B cell (primary cell): ENCODE results near the gene FLCN.

ENCODE experiments used
- EZH2 ChIP-seq: IDR thresholded peaks from 2 replicates; pipeline ENCODE4 v1.6.1; 2012; ENCODE audit warnings: borderline replicate concordance, low read depth, mild to moderate bottlenecking, moderate library complexity, low read length; ENCODE audit not compliant: insufficient read depth, poor library complexity, severe bottlenecking
- TF ChIP-seq, protein P1 (sequence below): fragments of 200-600 bp; IDR thresholded peaks from one replicate; pipeline ENCODE4 v1.8.0; 2022; ENCODE audit warnings: antibody characterized with exemption, mild to moderate bottlenecking

DNA sequence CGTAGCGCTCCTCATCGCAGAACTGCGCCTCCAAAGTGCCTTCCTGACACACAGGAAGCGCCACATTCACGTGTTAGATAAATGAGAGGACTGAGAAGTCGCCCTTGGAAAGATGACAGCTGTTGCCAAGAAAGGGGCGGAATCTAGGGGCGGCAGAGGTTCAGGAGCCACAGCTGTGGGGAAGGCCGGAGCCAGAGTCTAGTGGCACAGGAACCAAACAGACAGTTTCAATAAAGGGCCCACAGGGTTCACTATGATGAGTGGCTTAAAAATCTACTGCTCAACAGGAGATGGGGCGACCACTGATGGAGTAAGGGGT is 4.7 kb downstream of the FLCN start:
- TF ChIP-seq, protein P1, sequence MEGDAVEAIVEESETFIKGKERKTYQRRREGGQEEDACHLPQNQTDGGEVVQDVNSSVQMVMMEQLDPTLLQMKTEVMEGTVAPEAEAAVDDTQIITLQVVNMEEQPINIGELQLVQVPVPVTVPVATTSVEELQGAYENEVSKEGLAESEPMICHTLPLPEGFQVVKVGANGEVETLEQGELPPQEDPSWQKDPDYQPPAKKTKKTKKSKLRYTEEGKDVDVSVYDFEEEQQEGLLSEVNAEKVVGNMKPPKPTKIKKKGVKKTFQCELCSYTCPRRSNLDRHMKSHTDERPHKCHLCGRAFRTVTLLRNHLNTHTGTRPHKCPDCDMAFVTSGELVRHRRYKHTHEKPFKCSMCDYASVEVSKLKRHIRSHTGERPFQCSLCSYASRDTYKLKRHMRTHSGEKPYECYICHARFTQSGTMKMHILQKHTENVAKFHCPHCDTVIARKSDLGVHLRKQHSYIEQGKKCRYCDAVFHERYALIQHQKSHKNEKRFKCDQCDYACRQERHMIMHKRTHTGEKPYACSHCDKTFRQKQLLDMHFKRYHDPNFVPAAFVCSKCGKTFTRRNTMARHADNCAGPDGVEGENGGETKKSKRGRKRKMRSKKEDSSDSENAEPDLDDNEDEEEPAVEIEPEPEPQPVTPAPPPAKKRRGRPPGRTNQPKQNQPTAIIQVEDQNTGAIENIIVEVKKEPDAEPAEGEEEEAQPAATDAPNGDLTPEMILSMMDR: no peak
- TF ChIP-seq EZH2: no peak
